GM18519 (cell line): ENCODE data around the gene CCL3.

Experiments used
- ATAC-seq: cut with Tn5 transposase; IDR thresholded peaks from one replicate; pipeline ENCODE4 v1.9.1; 2021; ENCODE audit warnings: mild to moderate bottlenecking, moderate library complexity; ENCODE audit not compliant: unreplicated experiment, low FRiP score

Gene CCL3

GRCh38 chr17:36055921-36056520, 33.9 kb downstream of the CCL3 start:
- ATAC-seq = no peak

GRCh38 chr17:36055171-36055570, 34.8 kb downstream of the CCL3 start:
- no peak for ATAC-seq

- ATAC-seq = no peak
Observed at GRCh38 chr17:36049643-36050042, 40.3 kb downstream of the CCL3 start.

- ATAC-seq = no peak
Observed at GRCh38 chr17:36048066-36048465, 41.9 kb downstream of the CCL3 start.
